Measurements from ENCODE around the gene KAT2B.

DNA sequence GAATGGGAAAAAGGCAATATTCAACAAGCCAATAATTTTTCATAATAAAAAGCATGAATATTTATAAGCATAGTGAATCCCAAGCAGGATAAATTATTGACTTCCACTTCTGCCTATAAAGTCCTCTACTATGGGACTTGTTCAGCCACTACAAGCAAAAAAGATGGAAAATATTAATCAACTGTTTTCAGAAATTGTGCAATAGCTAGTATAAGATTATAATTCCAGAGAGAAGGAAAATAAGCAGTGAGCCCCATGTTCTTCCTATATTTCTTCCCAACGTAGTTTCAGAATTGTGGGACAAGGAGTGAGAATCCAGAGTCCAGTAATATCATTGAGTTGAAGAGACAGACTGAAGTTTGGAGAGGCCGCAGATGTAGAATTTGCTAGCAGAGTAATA, 121.5 kb downstream of the KAT2B start:
- TF ChIP-seq, protein P1, sequence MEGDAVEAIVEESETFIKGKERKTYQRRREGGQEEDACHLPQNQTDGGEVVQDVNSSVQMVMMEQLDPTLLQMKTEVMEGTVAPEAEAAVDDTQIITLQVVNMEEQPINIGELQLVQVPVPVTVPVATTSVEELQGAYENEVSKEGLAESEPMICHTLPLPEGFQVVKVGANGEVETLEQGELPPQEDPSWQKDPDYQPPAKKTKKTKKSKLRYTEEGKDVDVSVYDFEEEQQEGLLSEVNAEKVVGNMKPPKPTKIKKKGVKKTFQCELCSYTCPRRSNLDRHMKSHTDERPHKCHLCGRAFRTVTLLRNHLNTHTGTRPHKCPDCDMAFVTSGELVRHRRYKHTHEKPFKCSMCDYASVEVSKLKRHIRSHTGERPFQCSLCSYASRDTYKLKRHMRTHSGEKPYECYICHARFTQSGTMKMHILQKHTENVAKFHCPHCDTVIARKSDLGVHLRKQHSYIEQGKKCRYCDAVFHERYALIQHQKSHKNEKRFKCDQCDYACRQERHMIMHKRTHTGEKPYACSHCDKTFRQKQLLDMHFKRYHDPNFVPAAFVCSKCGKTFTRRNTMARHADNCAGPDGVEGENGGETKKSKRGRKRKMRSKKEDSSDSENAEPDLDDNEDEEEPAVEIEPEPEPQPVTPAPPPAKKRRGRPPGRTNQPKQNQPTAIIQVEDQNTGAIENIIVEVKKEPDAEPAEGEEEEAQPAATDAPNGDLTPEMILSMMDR (IDR thresholded peaks at IDR 0.05): no peak
- TF ChIP-seq POLR2A (IDR thresholded peaks at IDR 0.05): no peak
